OCI-LY1 (cell line): ENCODE data around the gene SLC38A8.

ENCODE experiments used
- EZH2 ChIP-seq: fragments of 200-600 bp; sonication (generic), shearing (Covaris generic); IDR thresholded peaks from 2 replicates; pipeline ENCODE4 v1.8.0; 2017; ENCODE audit warnings: borderline replicate concordance, mixed run types, mild to moderate bottlenecking, antibody characterized with exemption, low read length, moderate library complexity, mixed read lengths
- TF ChIP-seq, protein P1 (sequence below): fragments of 200-600 bp; sonication (generic), shearing (Covaris generic); IDR thresholded peaks from 2 replicates; pipeline ENCODE4 v1.5.1; 2017; ENCODE audit warnings: mild to moderate bottlenecking, antibody characterized with exemption, low read length, moderate library complexity, mixed read lengths

DNA sequence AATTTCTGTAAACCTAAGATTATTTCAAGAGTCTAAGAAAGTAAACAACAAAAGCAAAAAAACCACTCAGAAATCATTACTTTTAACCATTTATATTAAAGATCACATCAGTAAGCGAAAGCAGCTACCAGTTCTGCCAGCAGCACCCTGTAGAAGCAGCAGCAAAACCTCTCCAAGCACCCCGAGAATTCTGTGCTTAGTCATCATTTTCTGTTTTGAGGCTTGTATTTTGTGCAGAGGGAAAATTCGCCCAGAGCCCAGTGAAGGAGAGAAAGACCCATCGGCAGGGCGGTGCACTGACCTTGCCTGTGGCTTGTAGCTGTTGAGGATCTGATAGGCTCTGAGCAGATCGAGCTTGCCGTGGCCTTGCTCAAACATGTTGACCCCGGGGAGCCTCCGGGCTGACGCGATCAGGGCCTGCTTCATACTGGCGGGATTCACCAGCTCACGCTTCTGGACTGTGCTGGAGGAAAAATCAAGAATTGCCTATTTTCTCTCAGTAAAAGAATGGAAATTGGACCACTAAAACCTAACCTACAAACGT, 38.9 kb upstream of the SLC38A8 start:
- TF ChIP-seq, protein P1, sequence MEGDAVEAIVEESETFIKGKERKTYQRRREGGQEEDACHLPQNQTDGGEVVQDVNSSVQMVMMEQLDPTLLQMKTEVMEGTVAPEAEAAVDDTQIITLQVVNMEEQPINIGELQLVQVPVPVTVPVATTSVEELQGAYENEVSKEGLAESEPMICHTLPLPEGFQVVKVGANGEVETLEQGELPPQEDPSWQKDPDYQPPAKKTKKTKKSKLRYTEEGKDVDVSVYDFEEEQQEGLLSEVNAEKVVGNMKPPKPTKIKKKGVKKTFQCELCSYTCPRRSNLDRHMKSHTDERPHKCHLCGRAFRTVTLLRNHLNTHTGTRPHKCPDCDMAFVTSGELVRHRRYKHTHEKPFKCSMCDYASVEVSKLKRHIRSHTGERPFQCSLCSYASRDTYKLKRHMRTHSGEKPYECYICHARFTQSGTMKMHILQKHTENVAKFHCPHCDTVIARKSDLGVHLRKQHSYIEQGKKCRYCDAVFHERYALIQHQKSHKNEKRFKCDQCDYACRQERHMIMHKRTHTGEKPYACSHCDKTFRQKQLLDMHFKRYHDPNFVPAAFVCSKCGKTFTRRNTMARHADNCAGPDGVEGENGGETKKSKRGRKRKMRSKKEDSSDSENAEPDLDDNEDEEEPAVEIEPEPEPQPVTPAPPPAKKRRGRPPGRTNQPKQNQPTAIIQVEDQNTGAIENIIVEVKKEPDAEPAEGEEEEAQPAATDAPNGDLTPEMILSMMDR, result no peak
- no peak for TF ChIP-seq EZH2
